CD4-positive, alpha-beta T cell (primary cell): Measurements from ENCODE around the gene CDK14. TPM values are rescaled to one million over a fixed set of nuclear protein-coding genes. Genes with fewer than 3 reads are reported as not detected.

ENCODE experiments used
- ATAC-seq: fragments of 200-7000 bp; cut with Tn5 transposase; one replicate; pipeline ENCODE4 v1.10.0; 2022; ENCODE audit warnings: mild to moderate bottlenecking; ENCODE audit not compliant: poor library complexity
- CTCF ChIA-PET: fragments of 350-600 bp; sonication (Branson Sonifier 250); formaldehyde crosslinking; loops from one replicate; lab custom pipeline; 2021; ENCODE audit warnings: antibody characterized with exemption, inconsistent platforms; lab: Charles Lee
- POLR2A ChIA-PET: fragments of 350-600 bp; sonication (Branson Sonifier 250); formaldehyde crosslinking; loops from one replicate; lab custom pipeline; 2021; ENCODE audit warnings: antibody characterized with exemption, inconsistent platforms; lab: Charles Lee
- DNase-seq, 14 experiments: peaks; one replicate each; pipeline ENCODE4 v3.0.0-alpha.2; 2013 to 2020; ENCODE audit warnings: mixed read lengths in 2 of 14
- H3K27ac ChIP-seq, 2 donors: one replicate each; pipeline versions ENCODE4 v1.5.1 to v1.7.0; 2013; ENCODE audit warnings: low read length in 2 of 2, low read depth in 1 of 2, mild to moderate bottlenecking in 1 of 2
- H3K27me3 ChIP-seq, 2 experiments: 1 replicate in 1 of 2; 2 replicates in 1 of 2; pipeline versions ENCODE4 v1.6.1 to v1.7.0; 2013; ENCODE audit warnings: low read length in 2 of 2, control low read depth in 1 of 2, mild to moderate bottlenecking in 1 of 2, moderate library complexity in 1 of 2; ENCODE audit not compliant: insufficient read depth in 2 of 2, control insufficient read depth in 1 of 2
- H3K36me3 ChIP-seq: one replicate; pipeline ENCODE4 v1.6.1; 2013; ENCODE audit warnings: low read length, control low read depth; ENCODE audit not compliant: insufficient read depth
- H3K4me1 ChIP-seq: one replicate; pipeline ENCODE4 v1.6.1; 2013; ENCODE audit warnings: low read length, control low read depth; ENCODE audit not compliant: insufficient read depth
- H3K4me3 ChIP-seq: one replicate; pipeline ENCODE4 v1.5.1; 2013; ENCODE audit warnings: mild to moderate bottlenecking, low read length, moderate library complexity
- H3K9me3 ChIP-seq, 2 experiments: 1 replicate in 1 of 2; 2 replicates in 1 of 2; pipeline versions ENCODE4 v1.6.1 to v1.7.0; 2013; ENCODE audit warnings: low read length in 2 of 2, mild to moderate bottlenecking in 2 of 2, control low read depth in 1 of 2, moderate library complexity in 1 of 2; ENCODE audit not compliant: control insufficient read depth in 1 of 2, insufficient read depth in 1 of 2
- H3K27ac Mint-ChIP-seq: one replicate; pipeline ENCODE4 v1.8.0; 2020; ENCODE audit warnings: mixed read lengths
- H3K27me3 Mint-ChIP-seq: one replicate; pipeline ENCODE4 v1.8.0; 2021; ENCODE audit warnings: mixed read lengths
- H3K36me3 Mint-ChIP-seq: one replicate; pipeline ENCODE4 v1.8.0; 2021; ENCODE audit warnings: low read depth, mixed read lengths
- H3K4me1 Mint-ChIP-seq: one replicate; pipeline ENCODE4 v1.8.0; 2021; ENCODE audit warnings: low read depth, mixed read lengths
- H3K4me3 Mint-ChIP-seq: one replicate; pipeline ENCODE4 v1.8.0; 2020; ENCODE audit warnings: mild to moderate bottlenecking, mixed read lengths
- H3K9me3 Mint-ChIP-seq: one replicate; pipeline ENCODE4 v1.8.0; 2020; ENCODE audit warnings: mixed read lengths
- intact Hi-C, 2 experiments: fragments of 100-400 bp; cut with DNase I in 1 of 2; cut with micrococcal nuclease in 1 of 2; formaldehyde crosslinking; loops; one replicate each; pipeline versions ENCODE4 v1.15.1 to v1.9.0; 2023 to 2025; cut with DNase I, micrococcal nuclease
- total RNA-seq, 174 experiments: library from RNA in 2 of 174; stranded (reverse) in 2 of 174; gene quantifications; one replicate each; pipeline ENCODE4 v1.2.3 and lab custom pipeline; 2021 to 2026
- TF ChIP-seq, protein P1 (sequence below): fragments of 200-600 bp; IDR thresholded peaks from one replicate; pipeline ENCODE4 v1.8.0; 2022; ENCODE audit warnings: antibody characterized with exemption, mild to moderate bottlenecking

The CDK14 gene
- total RNA-seq, 2 experiments from 2014 or later: 0.45 to 0.47 TPM

DNA sequence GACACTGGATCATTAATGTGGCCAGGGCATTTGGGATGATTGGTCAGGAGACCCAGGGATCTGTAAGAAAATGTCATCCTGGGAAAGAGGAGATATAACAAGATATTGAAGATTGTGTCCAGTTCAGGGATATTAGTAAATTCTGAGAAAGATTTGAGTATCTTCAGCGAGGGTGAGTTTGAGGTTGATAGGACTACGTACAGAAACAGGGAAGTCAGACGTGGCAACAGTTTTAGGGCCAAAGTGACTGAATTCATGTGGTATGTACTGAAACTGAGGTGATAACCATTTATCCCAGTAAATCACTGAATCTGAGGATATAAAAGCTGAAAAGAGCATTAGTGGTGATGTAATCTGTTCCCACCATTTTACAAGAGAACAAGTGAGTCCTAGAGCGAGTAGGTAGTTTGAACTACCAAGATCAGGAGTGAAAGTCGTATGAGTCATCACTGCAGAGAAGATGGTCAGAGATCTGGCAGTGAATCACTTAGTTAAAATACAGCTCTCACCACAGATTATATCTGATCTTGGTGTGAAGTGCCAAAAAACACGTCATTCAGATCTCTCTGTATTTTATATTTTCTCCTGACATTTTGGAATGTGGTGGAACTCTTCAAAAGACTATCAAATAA, 220.5 kb downstream of the CDK14 start:
- no peaks in the 10 kb centered on the region for H3K36me3 ChIP-seq
- ChIA-PET CTCF (no interaction called here), POLR2A (no interaction called here)
- no peak overlapping the region for H3K4me3 ChIP-seq
- ATAC-seq (no peak), DNase-seq (no peak)
- H3K27me3 ChIP-seq: no peaks in the 10 kb centered on the region
- H3K9me3 Mint-ChIP-seq: peaks cover 5% of the 10 kb centered on the region
- H3K27ac ChIP-seq: no peak overlapping the region
- TF ChIP-seq, protein P1, sequence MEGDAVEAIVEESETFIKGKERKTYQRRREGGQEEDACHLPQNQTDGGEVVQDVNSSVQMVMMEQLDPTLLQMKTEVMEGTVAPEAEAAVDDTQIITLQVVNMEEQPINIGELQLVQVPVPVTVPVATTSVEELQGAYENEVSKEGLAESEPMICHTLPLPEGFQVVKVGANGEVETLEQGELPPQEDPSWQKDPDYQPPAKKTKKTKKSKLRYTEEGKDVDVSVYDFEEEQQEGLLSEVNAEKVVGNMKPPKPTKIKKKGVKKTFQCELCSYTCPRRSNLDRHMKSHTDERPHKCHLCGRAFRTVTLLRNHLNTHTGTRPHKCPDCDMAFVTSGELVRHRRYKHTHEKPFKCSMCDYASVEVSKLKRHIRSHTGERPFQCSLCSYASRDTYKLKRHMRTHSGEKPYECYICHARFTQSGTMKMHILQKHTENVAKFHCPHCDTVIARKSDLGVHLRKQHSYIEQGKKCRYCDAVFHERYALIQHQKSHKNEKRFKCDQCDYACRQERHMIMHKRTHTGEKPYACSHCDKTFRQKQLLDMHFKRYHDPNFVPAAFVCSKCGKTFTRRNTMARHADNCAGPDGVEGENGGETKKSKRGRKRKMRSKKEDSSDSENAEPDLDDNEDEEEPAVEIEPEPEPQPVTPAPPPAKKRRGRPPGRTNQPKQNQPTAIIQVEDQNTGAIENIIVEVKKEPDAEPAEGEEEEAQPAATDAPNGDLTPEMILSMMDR: no peak
- no peaks in the 10 kb centered on the region for H3K27me3 Mint-ChIP-seq
- no peak overlapping the region for H3K27ac Mint-ChIP-seq
- no peaks in the 10 kb centered on the region for H3K4me1 Mint-ChIP-seq
- H3K4me3 Mint-ChIP-seq: no peak overlapping the region
- no peaks in the 10 kb centered on the region for H3K9me3 ChIP-seq
- intact Hi-C loops: no loop called here
- no peaks in the 10 kb centered on the region for H3K36me3 Mint-ChIP-seq
- no peaks in the 10 kb centered on the region for H3K4me1 ChIP-seq

DNA sequence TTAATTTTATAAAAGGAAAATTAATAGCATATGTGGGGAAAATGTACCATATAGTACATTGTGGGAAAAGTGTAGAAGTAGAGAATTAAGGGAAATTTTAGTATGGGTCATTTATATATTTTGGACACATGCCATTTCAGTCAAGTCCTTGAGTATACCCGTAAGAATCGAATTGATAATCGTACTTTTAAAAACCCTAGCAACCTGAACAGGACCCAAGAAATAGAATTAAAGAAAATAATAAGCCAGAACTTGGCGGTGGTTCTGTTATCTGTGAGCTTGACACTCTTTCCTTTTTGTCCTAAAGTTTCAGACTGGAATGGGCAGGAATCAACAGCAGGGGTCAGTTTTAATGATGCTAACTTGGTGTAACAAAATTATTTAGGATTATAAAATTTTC, 221.0 kb downstream of the CDK14 start:
- ChIA-PET CTCF (no interaction called here), POLR2A (no interaction called here)
- Histone ChIP-seq H3K4me3 (no peak overlapping the region), H3K4me1 (no peaks in the 10 kb centered on the region), H3K27me3 (no peaks in the 10 kb centered on the region), H3K27ac (no peak overlapping the region), H3K36me3 (no peaks in the 10 kb centered on the region), H3K9me3 (no peaks in the 10 kb centered on the region)
- TF ChIP-seq, protein P1: no peak
- DNase-seq: no peak
- no peaks in the 10 kb centered on the region for H3K27me3 Mint-ChIP-seq
- H3K27ac Mint-ChIP-seq: no peak overlapping the region
- peaks cover 6% of the 10 kb centered on the region for H3K9me3 Mint-ChIP-seq
- no peaks in the 10 kb centered on the region for H3K4me1 Mint-ChIP-seq
- H3K4me3 Mint-ChIP-seq: no peak overlapping the region
- intact Hi-C loops: no loop called here
- no peaks in the 10 kb centered on the region for H3K36me3 Mint-ChIP-seq
- no peak for ATAC-seq

DNA sequence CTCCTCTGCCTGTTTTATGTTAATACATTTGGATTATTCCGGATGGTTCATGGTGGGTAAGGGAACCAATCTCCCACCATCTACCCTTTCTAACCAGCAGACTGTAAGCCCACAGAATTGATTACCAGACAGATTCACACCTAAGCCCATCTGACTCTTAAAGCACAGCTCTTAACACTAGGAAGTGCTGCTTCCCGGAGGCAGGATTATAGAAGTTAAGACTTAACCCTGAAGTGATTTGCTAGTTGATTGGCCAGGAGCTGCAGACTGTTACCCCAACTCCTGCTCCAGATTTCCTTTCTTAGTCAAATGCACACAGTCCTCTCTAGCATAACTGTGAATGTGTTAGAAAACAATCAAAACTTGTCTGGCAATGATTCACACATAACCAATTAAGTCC, 221.7 kb downstream of the CDK14 start:
- intact Hi-C loops: no loop called here
- Mint-ChIP-seq H3K27ac (no peak overlapping the region), H3K4me3 (no peak overlapping the region), H3K36me3 (no peaks in the 10 kb centered on the region), H3K27me3 (no peaks in the 10 kb centered on the region), H3K4me1 (no peaks in the 10 kb centered on the region), H3K9me3 (peaks cover 6% of the 10 kb centered on the region)
- Histone ChIP-seq H3K4me3 (no peak overlapping the region), H3K36me3 (no peaks in the 10 kb centered on the region), H3K27ac (no peak overlapping the region), H3K27me3 (no peaks in the 10 kb centered on the region), H3K4me1 (no peaks in the 10 kb centered on the region), H3K9me3 (no peaks in the 10 kb centered on the region)
- TF ChIP-seq, protein P1: no peak
- CTCF ChIA-PET: no interaction called here
- no peak for DNase-seq
- ATAC-seq: no peak
- POLR2A ChIA-PET: no interaction called here
